HFFc6 (cell line): ENCODE data around the gene PCYT1B. TPM values are rescaled to one million over a fixed set of nuclear protein-coding genes. Genes with fewer than 3 reads are reported as not detected.
"Not testable (repeated sequence)": the region's sequence is repeated elsewhere in the genome, so short reads cannot be mapped to it uniquely, and the experiment has no call there.

Source experiments
- DNase-seq: peaks from one replicate; pipeline ENCODE4 v3.0.0-alpha.2; 2018
- H3K27ac Mint-ChIP-seq: 2 replicates; pipeline ENCODE4 v1.8.0; 2020; ENCODE audit warnings: mild to moderate bottlenecking, mixed read lengths
- H3K27me3 Mint-ChIP-seq: 2 replicates; pipeline ENCODE4 v1.8.0; 2021; ENCODE audit warnings: mild to moderate bottlenecking, moderate library complexity, mixed read lengths; ENCODE audit not compliant: insufficient read depth
- H3K36me3 Mint-ChIP-seq: 2 replicates; pipeline ENCODE4 v1.8.0; 2021; ENCODE audit warnings: low read depth, mixed read lengths
- H3K4me1 Mint-ChIP-seq: 2 replicates; pipeline ENCODE4 v1.8.0; 2020; ENCODE audit warnings: low read depth, mixed read lengths
- H3K4me3 Mint-ChIP-seq: 2 replicates; pipeline ENCODE4 v1.8.0; 2020; ENCODE audit warnings: mild to moderate bottlenecking, moderate library complexity, mixed read lengths
- H3K9me3 Mint-ChIP-seq: 2 replicates; pipeline ENCODE4 v1.8.0; 2020; ENCODE audit warnings: mild to moderate bottlenecking, mixed read lengths
- total RNA-seq, 6 experiments: library from RNA; stranded (reverse); fragmentation: NEBNext Ultra II Directional; extraction: Animal tissue kit (Norgen Biotek cat#: 25700); gene quantifications; 2 replicates in 1 of 6; 3 replicates in 5 of 6; pipeline ENCODE4 v1.2.3, GENCODE V29; 2021
- TF ChIP-seq, protein P1 (sequence below): fragments of 200-600 bp; sonication (generic); IDR thresholded peaks from 2 replicates; pipeline ENCODE4 v1.5.0; 2021; ENCODE audit warnings: antibody characterized with exemption, mild to moderate bottlenecking

The PCYT1B gene
- total RNA-seq, 6 experiments from 2014 or later: not detected

DNA sequence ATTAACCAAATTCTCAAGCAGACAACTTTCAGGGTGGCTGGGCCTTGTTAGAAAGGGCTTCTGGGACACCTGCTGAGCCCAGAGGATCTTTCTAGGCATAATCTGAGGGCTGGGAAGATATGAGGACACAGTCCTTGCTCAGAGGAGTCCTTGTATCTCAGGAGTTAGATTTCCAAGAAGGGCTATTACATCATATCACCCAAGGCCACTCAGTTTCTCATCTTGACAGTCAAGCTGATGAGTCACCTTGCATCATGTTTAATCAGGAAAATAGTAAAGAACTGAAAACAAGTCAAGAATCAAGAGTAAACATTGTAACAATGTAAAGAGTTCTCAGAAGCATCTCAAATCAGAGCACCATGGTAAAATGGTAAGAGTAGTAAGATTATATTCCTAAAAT is 4.0 kb downstream of the PCYT1B start:
- no peak overlapping the region for H3K4me3 Mint-ChIP-seq
- no peaks in the 10 kb centered on the region for H3K9me3 Mint-ChIP-seq
- peaks cover 7% of the 10 kb centered on the region; the same call in 1 of the 2 replicates for H3K4me1 Mint-ChIP-seq
- TF ChIP-seq, protein P1, sequence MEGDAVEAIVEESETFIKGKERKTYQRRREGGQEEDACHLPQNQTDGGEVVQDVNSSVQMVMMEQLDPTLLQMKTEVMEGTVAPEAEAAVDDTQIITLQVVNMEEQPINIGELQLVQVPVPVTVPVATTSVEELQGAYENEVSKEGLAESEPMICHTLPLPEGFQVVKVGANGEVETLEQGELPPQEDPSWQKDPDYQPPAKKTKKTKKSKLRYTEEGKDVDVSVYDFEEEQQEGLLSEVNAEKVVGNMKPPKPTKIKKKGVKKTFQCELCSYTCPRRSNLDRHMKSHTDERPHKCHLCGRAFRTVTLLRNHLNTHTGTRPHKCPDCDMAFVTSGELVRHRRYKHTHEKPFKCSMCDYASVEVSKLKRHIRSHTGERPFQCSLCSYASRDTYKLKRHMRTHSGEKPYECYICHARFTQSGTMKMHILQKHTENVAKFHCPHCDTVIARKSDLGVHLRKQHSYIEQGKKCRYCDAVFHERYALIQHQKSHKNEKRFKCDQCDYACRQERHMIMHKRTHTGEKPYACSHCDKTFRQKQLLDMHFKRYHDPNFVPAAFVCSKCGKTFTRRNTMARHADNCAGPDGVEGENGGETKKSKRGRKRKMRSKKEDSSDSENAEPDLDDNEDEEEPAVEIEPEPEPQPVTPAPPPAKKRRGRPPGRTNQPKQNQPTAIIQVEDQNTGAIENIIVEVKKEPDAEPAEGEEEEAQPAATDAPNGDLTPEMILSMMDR: no peak
- H3K36me3 Mint-ChIP-seq: no peaks in the 10 kb centered on the region
- no peak for DNase-seq
- peaks cover 8% of the 10 kb centered on the region for H3K27me3 Mint-ChIP-seq
- H3K27ac Mint-ChIP-seq: no peak overlapping the region

DNA sequence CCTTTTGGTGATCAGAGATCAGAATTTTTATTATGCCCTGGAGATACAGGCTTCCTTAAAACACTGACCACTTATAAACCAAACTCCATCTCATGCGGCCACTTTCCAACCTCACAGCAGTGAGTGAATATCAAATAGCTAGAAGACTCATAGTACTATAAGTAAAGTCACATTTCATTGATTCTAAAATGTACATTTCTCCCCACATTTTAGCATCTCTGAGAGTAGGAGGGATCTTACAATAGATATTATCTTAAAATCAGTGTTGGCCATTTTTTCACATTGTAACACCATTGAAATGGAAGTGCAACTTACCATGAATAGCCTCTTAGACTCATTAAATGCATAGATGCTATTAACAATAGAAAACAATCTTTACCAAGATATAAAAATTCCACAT is 17.4 kb downstream of the PCYT1B start:
- Mint-ChIP-seq H3K9me3 (no peaks in the 10 kb centered on the region), H3K4me3 (no peak overlapping the region), H3K4me1 (no peaks in the 10 kb centered on the region), H3K27me3 (peaks cover 9% of the 10 kb centered on the region), H3K27ac (no peak overlapping the region), H3K36me3 (no peaks in the 10 kb centered on the region)
- TF ChIP-seq, protein P1: no peak
- DNase-seq: no peak

DNA sequence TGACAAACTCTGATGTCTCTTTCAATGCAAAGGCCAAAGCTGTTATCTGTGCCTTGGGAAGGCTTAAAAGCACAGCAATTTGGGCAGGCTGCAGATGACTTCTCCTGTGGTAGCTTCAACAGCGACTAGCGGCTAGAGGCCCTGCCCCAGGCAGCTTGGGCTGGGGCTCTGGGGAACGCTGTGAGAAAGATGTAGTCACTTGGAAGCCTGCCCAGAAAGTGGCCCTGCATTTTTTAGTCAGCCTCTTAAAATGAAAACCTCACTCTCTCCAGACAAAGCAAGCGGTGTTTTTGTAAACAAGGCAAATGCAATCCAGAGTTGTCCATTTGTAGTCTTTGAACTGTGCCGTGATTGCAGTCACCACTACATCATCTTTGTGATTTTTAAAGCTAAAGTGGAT is 27.5 kb downstream of the PCYT1B start:
- peaks cover 5% of the 10 kb centered on the region; the same call in 1 of the 2 replicates for H3K4me1 Mint-ChIP-seq
- H3K27ac Mint-ChIP-seq: no peak overlapping the region
- no peaks in the 10 kb centered on the region; the same call in 1 of the 2 replicates for H3K27me3 Mint-ChIP-seq
- no peaks in the 10 kb centered on the region for H3K9me3 Mint-ChIP-seq
- H3K4me3 Mint-ChIP-seq: no peak overlapping the region
- peak; percentile 52 for DNase-seq
- H3K36me3 Mint-ChIP-seq: no peaks in the 10 kb centered on the region
- TF ChIP-seq, protein P1: no peak

DNA sequence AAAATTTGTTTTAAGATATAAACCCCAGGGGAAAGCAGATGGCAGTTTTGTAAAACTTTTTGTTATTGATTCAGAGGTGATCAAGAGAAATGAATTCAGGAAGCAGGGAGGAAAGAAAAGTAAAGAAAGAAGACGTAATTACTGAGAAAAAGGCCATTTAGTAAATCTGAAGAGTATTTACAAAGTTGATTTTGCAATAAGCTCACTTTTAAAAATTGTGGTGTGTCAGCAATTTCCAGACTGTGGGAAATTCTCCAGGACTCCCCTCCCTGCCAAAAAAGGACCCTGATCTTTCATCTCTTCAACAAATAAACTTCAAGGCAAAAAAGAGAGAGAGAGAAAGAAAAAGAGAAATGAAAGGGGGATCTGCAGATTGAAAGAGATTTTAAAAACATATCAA is 36.6 kb downstream of the PCYT1B start:
- H3K36me3 Mint-ChIP-seq: no peaks in the 10 kb centered on the region
- TF ChIP-seq, protein P1: no peak
- H3K9me3 Mint-ChIP-seq: no peaks in the 10 kb centered on the region
- no peak overlapping the region for H3K27ac Mint-ChIP-seq
- no peak for DNase-seq
- no peaks in the 10 kb centered on the region for H3K4me1 Mint-ChIP-seq
- no peaks in the 10 kb centered on the region; the same call in 1 of the 2 replicates for H3K27me3 Mint-ChIP-seq
- no peak overlapping the region for H3K4me3 Mint-ChIP-seq

DNA sequence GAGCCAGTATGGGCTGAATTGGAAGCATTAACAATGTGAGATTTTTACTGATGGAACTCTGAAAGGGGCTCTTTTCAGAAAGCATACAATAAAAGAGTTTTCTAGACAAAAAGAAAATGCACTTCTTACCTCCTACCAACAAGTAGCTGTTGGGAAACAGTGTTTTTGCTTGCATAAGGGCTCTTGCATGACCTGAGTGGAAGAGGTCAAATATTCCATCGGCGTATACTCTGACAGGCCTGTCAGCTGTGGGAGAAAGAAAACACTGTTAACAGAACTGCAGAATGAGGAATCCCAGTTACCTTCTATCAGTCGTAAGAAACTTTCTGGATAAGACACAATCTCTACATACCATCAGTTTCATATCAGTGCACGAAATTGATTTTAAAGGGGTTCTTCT is 39.5 kb downstream of the PCYT1B start:
- H3K36me3 Mint-ChIP-seq: no peaks in the 10 kb centered on the region
- H3K4me1 Mint-ChIP-seq: no peaks in the 10 kb centered on the region
- no peaks in the 10 kb centered on the region for H3K9me3 Mint-ChIP-seq
- TF ChIP-seq, protein P1: no peak
- DNase-seq: no peak
- no peak overlapping the region for H3K27ac Mint-ChIP-seq
- no peaks in the 10 kb centered on the region; the same call in 1 of the 2 replicates for H3K27me3 Mint-ChIP-seq
- H3K4me3 Mint-ChIP-seq: no peak overlapping the region

DNA sequence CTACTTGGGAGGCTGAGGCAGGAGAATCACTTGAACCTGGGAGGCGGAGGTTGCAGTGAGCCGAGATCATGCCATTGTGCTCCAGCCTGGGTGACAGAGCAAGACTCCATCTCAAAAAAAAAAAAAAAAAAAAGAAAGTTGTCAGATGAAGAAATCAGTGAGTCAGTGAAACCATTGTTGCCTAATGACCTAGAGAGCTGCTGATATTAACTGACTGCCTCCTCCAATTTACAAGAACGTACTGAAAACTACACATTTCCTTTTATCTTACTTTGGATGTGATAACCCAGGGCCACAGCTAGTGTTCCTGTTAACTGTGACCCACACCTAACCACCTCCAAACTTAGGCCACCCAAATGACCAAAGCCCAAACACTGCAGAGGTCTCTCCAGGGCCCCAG is 41.2 kb downstream of the PCYT1B start:
- not testable (repeated sequence) for H3K27me3 Mint-ChIP-seq, H3K9me3 Mint-ChIP-seq, DNase-seq

More for the DNA sequence above, 41.2 kb downstream of the PCYT1B start:
- not testable (repeated sequence) for H3K4me3 Mint-ChIP-seq, H3K4me1 Mint-ChIP-seq, H3K27ac Mint-ChIP-seq, H3K36me3 Mint-ChIP-seq
